Spleen (tissue), 11 donors: ENCODE measurements around the gene CHIC2. TPM values are rescaled to one million over a fixed set of nuclear protein-coding genes. Genes with fewer than 3 reads are reported as not detected.

ENCODE experiments used
- DNase-seq: peaks from one replicate; pipeline ENCODE4 v3.0.0-alpha.2; 2020
- H3K27ac ChIP-seq, 8 donors: fragments of 200-600 bp; sonication (generic) in 7 of 8; 1 replicate in 4 of 8; 2 replicates in 4 of 8; pipeline versions ENCODE4 v1.5.0 to v1.8.0; 2016 to 2021; ENCODE audit warnings: inconsistent platforms in 4 of 8, mild to moderate bottlenecking in 4 of 8, moderate library complexity in 1 of 8
- H3K27me3 ChIP-seq, 7 donors: fragments of 200-600 bp; sonication (generic) in 6 of 7; replicated peaks in 1 of 7; 1 replicate in 4 of 7; 2 replicates in 3 of 7; pipeline versions ENCODE4 v1.5.0 to v1.8.0; 2016 to 2021; ENCODE audit warnings: inconsistent platforms in 3 of 7, mild to moderate bottlenecking in 1 of 7
- H3K36me3 ChIP-seq, 6 donors: fragments of 200-600 bp; sonication (generic) in 5 of 6; 1 replicate in 4 of 6; 2 replicates in 2 of 6; pipeline versions ENCODE4 v1.5.0 to v1.8.0; 2016 to 2021; ENCODE audit warnings: inconsistent platforms in 2 of 6
- H3K4me1 ChIP-seq, 6 donors: fragments of 200-600 bp; sonication (generic) in 5 of 6; 1 replicate in 3 of 6; 2 replicates in 3 of 6; pipeline versions ENCODE4 v1.5.0 to v1.8.0; 2016 to 2021; ENCODE audit warnings: inconsistent platforms in 3 of 6
- H3K4me3 ChIP-seq, 8 donors: fragments of 200-600 bp; sonication (generic) in 7 of 8; 1 replicate in 4 of 8; 2 replicates in 4 of 8; pipeline versions ENCODE4 v1.5.0 to v1.8.0; 2016 to 2021; ENCODE audit warnings: inconsistent platforms in 4 of 8, mild to moderate bottlenecking in 4 of 8, moderate library complexity in 2 of 8
- H3K9me3 ChIP-seq, 8 donors: fragments of 200-600 bp; sonication (generic) in 7 of 8; 1 replicate in 4 of 8; 2 replicates in 4 of 8; pipeline versions ENCODE4 v1.5.0 to v1.8.0; 2016 to 2021; ENCODE audit warnings: inconsistent platforms in 4 of 8
- CTCF ChIP-seq, 11 experiments: fragments of 200-600 bp in 7 of 11; fragments of 450-650 bp in 4 of 11; sonication (generic) in 4 of 11; IDR thresholded peaks in 8 of 11; conservative IDR thresholded peaks in 3 of 11; 1 replicate in 7 of 11; 2 replicates in 4 of 11; pipeline versions ENCODE4 v1.4.0 to v1.8.0; 2016 to 2021; ENCODE audit warnings: antibody characterized with exemption in 11 of 11, inconsistent platforms in 4 of 11, mild to moderate bottlenecking in 1 of 11
- POLR2A ChIP-seq, 3 donors: fragments of 450-650 bp; IDR thresholded peaks; one replicate each; pipeline ENCODE4 v1.5.1; 2017; ENCODE audit warnings: antibody characterized with exemption in 3 of 3, mild to moderate bottlenecking in 1 of 3
- POLR2AphosphoS5 ChIP-seq, 3 donors: sonication (generic); formaldehyde crosslinking; IDR thresholded peaks; one replicate each; pipeline ENCODE4 v1.5.1; 2017; ENCODE audit warnings: antibody characterized with exemption in 3 of 3
- WGBS, 5 donors: extraction: QIAGEN DNeasy Blood & Tissue Kit in 3 of 5; methylation state at CpG; one replicate each; pipeline versions ENCODE4 v1.1.5 to v1.1.7; 2013 to 2018; 5-methylcytosine and 5-hydroxymethylcytosine counted together
- intact Hi-C: fragments of 100-400 bp; cut with DNase I; formaldehyde crosslinking; loops from one replicate; pipeline ENCODE4 v1.15.0; 2023; ENCODE audit warnings: low total_unique reads
- polyA plus RNA-seq, 3 donors: library from polyadenylated mRNA; stranded (reverse); fragments of 200-250 nt; gene quantifications; one replicate each; pipeline ENCODE4 v1.2.1, GENCODE V29; 2013
- total RNA-seq, 7 donors: library from RNA; depleted of rRNA in 3 of 7; stranded (reverse); fragments of >200 nt in 3 of 7; fragmentation: NEBNext Ultra II Directional in 4 of 7; extraction: Animal tissue kit (Norgen Biotek cat#: 25700) in 4 of 7; gene quantifications; one replicate each; pipeline versions ENCODE4 v1.1.0 to v1.2.1, GENCODE V29; 2016 to 2021
- donor health status: healthy with polysubstance abuse.
- donor health status: DM: no; HTN: no; CAD: no; lungs with moderate emphysema.
- donor health status: DM: no; HTN: no; CAD: no.
- donor health status: Bipolar disorder and iron deficiency.
- donor health status: healthy.
- donor health status: DM: no; HTN: no; CAD: no.
- donor health status: DM: yes; HTN: yes; CAD: no.

The CHIC2 gene
- total and polyA plus RNA-seq, 10 donors, result 7.6 to 68.2 (median 39.7) TPM

DNA sequence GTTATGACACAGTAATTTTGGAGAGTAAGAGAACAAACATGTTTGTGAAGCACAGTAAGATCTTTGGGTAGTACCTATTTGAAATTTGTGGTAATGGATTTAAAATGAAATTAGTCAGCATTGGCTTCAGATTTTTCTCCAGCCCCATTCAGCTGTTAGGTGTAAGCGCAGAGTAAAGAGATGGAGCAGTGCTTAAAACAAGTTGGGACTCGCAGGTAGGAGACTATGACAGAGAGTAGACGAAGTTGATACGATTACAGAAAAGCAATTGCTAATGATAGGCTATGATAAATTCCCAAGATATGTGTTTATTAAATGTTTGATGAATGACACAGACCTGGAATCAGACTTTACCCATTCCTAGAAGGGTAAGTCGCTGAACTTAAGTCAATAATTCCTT, 72.6 kb downstream of the CHIC2 start:
- TF ChIP-seq POLR2A (IDR thresholded peaks at IDR 0.05) (no peak), POLR2AphosphoS5 (IDR thresholded peaks at IDR 0.05) (no peak), CTCF (IDR thresholded peaks at IDR 0.05 in 8 of 11, conservative IDR thresholded peaks at IDR 0.05 in 3 of 11) (no peak)
- no peaks in the 10 kb centered on the region for H3K36me3 ChIP-seq
- 95 to 99% (median 96%) methylated on average over 5 of the region's 5 CpGs for WGBS, 5 donors
- no peak for DNase-seq
- H3K27ac ChIP-seq, result peak overlapping the region in 1 of 8 donors; percentile 44
- peaks cover 0 to 34% (median 14%) of the 10 kb centered on the region in 6 donors for H3K4me1 ChIP-seq
- H3K27me3 ChIP-seq, result no peaks in the 10 kb centered on the region
- no peak overlapping the region for H3K4me3 ChIP-seq
- intact Hi-C loops, result loop anchor here (10.0 kb wide), 1 partner anchor 63 kb away; no protein-coding TSS in a partner anchor
- no peaks in the 10 kb centered on the region for H3K9me3 ChIP-seq

GRCh38 chr4:53990641-53991040, 73.8 kb downstream of the CHIC2 start:
- no peak overlapping the region for H3K4me3 ChIP-seq
- WGBS, 5 donors, result 88 to 95% (median 91%) methylated on average over 4 of the region's 4 CpGs
- no peak for TF ChIP-seq POLR2A (IDR thresholded peaks at IDR 0.05)
- TF ChIP-seq POLR2AphosphoS5 (IDR thresholded peaks at IDR 0.05), result no peak
- TF ChIP-seq CTCF (IDR thresholded peaks at IDR 0.05 in 8 of 11, conservative IDR thresholded peaks at IDR 0.05 in 3 of 11), result no peak
- no peaks in the 10 kb centered on the region for H3K9me3 ChIP-seq
- intact Hi-C loops, result loop anchor here (10.0 kb wide), 1 partner anchor 64 kb away; no protein-coding TSS in a partner anchor
- no peak for DNase-seq
- H3K27ac ChIP-seq, result no peak overlapping the region
- H3K4me1 ChIP-seq, result peaks cover 0 to 34% (median 14%) of the 10 kb centered on the region in 6 donors
- no peaks in the 10 kb centered on the region for H3K36me3 ChIP-seq
- H3K27me3 ChIP-seq, result no peaks in the 10 kb centered on the region

DNA sequence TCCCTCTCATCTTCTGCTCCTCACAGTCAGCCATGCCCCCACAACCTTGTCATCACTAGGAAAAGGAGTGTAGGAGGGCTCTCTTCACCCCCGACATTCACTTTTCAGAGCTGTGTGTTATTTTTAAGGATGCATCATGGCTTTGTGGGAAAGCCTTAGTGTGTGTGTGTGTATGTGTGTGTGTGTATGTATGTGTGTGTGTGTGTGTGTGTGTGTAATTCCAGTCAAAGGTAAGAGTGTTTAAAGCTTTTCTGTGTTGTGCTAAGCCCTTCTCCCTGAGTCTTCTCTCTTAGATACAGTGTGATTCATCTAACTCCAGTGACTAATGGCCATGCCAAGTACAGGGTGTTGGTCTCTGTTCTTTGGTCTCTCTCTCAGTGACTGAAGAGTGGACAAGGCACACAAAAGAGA, 76.6 kb downstream of the CHIC2 start:
- H3K36me3 ChIP-seq, result no peaks in the 10 kb centered on the region
- intact Hi-C loops, result no loop called here
- no peaks in the 10 kb centered on the region for H3K27me3 ChIP-seq
- DNase-seq, result no peak
- peaks cover 0 to 6% (median under 1%) of the 10 kb centered on the region in 6 donors for H3K4me1 ChIP-seq
- no peak overlapping the region for H3K4me3 ChIP-seq
- H3K9me3 ChIP-seq, result no peaks in the 10 kb centered on the region
- H3K27ac ChIP-seq, result no peak overlapping the region
- TF ChIP-seq CTCF (IDR thresholded peaks at IDR 0.05 in 8 of 11, conservative IDR thresholded peaks at IDR 0.05 in 3 of 11), result no peak
- TF ChIP-seq POLR2AphosphoS5 (IDR thresholded peaks at IDR 0.05), result no peak
- TF ChIP-seq POLR2A (IDR thresholded peaks at IDR 0.05), result no peak
- 88 to 100% (median 94%) methylated on average over 1 of the region's 1 CpG for WGBS, 5 donors

- TF ChIP-seq POLR2AphosphoS5 (IDR thresholded peaks at IDR 0.05) (peak in 1 of 3 donors; percentile 3), POLR2A (IDR thresholded peaks at IDR 0.05) (no peak)
- no peaks in the 10 kb centered on the region for H3K4me1 ChIP-seq
- H3K4me3 ChIP-seq, result no peak overlapping the region
- intact Hi-C loops, result no loop called here
- no peak for DNase-seq
- H3K36me3 ChIP-seq, result no peaks in the 10 kb centered on the region
- H3K27ac ChIP-seq, result no peak overlapping the region
- H3K27me3 ChIP-seq, result no peaks in the 10 kb centered on the region
- no peaks in the 10 kb centered on the region for H3K9me3 ChIP-seq
Measured at GRCh38 chr4:53986062-53986461, 78.3 kb downstream of the CHIC2 start.

DNA sequence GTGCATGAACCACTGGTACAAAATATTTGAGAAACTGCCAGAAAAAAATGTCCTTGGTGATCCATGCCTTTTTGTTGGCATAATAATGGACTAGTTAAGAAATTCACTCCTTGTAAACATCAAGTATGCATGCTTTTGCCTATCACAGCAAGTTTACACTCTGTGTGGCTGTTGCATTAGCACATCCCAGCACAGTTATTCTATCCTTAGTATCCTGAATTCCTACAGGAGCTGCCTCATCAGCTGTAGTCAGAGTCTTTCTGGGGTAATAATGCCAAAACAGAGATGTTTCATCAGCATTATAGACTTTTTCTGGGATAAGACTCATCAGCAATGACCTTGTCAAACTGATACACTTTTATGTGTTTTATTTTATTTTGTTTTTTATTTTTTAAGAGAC, 82.8 kb downstream of the CHIC2 start:
- Histone ChIP-seq H3K4me3 (no peak overlapping the region), H3K36me3 (no peaks in the 10 kb centered on the region), H3K4me1 (no peaks in the 10 kb centered on the region), H3K9me3 (no peaks in the 10 kb centered on the region), H3K27me3 (no peaks in the 10 kb centered on the region), H3K27ac (no peak overlapping the region)
- intact Hi-C loops, result no loop called here
- no peak for DNase-seq
- no peak for TF ChIP-seq POLR2A (IDR thresholded peaks at IDR 0.05)
- TF ChIP-seq CTCF (IDR thresholded peaks at IDR 0.05 in 8 of 11, conservative IDR thresholded peaks at IDR 0.05 in 3 of 11), result no peak
